Activated CD4-positive, alpha-beta T cell treated with anti-CD3 and anti-CD28 coated beads, Interleukin-2, amount 50 U/mL, for 4 hours (primary cell): ENCODE results near the gene CT45A3.
"Not testable (repeated sequence)": the region's sequence is repeated elsewhere in the genome, so short reads cannot be mapped to it uniquely, and the experiment has no call there.

Experiments used
- DNase-seq, 2 experiments: peaks; one replicate each; pipeline ENCODE4 v3.0.0-alpha.2; 2020

Gene CT45A3

GRCh38 chrX:135768091-135768490 lies at the start of gene CT45A3:
Gene CT45A3 (minus strand): TSS chrX:135768191. CDS start chrX:135764444, 3,747 bp downstream.
- not testable (repeated sequence) for DNase-seq

DNA sequence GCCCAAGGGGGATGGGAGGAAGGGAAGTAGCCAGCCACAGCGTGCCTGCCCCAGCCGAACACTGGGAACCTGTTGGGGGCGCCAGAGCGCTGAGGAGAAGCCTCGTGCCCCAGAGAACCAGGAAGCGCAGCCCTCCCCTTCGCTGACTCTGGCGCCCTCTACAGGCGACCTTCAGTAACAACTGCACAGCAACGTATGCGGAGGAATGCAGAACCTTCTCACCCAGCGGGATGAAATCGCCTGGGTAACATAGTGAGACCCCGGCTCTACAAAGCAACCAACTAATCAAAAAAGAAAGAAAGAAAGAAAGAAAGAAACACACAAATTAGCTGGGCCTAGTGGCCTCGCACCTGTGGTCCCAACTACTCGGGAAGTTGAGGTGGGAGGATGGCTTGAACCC lies 34.7 kb upstream of the CT45A3 start, which contains the start of gene CT45A6:
Gene CT45A6, minus strand, starts transcription at position 101 of the 400 bp plus-strand sequence. CDS start 3,794 bp downstream, outside the sequence.
- not testable (repeated sequence) for DNase-seq

GRCh38 chrX:135785403-135785802 lies 17.4 kb upstream of the CT45A3 start, which contains the start of gene CT45A5:
Gene CT45A5 (minus strand): TSS chrX:135785503. CDS start chrX:135781729, 3,774 bp downstream.
- DNase-seq: not testable (repeated sequence)

GRCh38 chrX:135744739-135745138 lies 23.3 kb downstream of the CT45A3 start:
- not testable (repeated sequence) for DNase-seq

DNA sequence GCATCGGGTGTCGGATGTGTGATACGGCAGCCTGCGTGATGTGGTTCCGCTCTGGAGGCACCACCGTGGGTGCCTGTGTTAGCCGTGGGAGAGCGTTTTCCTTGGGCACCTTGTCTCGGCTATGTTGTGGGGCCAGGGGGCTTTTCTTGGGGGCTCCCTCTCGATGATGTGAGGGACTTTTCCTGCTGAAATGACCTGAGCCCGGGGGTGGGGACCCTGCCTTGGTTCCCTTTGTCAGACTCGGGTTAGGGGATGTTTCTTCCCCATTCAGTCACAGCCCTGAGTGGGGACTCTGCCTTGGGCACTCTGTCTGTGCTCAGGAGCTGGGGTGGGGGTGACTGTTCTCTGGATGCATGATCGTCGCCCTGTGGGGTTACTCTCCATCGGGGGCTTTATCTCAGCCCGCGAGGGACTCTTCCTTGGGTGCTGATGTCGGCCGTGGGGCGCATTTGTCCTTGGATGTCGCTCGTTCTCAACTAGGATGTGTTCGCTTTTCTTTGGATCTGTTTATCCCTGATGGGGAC lies 26.7 kb downstream of the CT45A3 start:
- no peak for DNase-seq

- peak; percentile 14 to 20 for DNase-seq
Observed at GRCh38 chrX:135740681-135741149, 27.3 kb downstream of the CT45A3 start.

GRCh38 chrX:135737366-135738071 lies 30.5 kb downstream of the CT45A3 start:
- no peak for DNase-seq

DNA sequence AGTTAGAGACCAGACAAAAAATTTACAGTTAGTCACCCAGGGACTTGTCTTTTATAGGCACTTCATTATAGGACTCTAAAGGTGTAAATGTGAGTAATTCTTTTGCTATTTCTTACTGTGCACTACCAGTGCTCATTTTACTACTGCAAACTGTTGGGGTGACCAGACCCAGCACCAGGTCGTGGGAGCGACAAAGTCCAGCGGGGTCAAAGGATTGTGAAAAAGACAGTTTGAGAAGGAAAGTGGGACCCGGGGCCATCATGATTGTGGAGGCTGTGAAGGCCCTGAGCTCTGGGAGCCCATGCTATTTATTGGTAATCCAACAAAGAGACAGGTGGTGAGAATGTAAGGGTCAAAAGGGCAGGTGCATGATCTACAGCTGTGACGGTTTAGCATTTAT lies 33.3 kb downstream of the CT45A3 start:
- DNase-seq: not testable (repeated sequence)

DNA sequence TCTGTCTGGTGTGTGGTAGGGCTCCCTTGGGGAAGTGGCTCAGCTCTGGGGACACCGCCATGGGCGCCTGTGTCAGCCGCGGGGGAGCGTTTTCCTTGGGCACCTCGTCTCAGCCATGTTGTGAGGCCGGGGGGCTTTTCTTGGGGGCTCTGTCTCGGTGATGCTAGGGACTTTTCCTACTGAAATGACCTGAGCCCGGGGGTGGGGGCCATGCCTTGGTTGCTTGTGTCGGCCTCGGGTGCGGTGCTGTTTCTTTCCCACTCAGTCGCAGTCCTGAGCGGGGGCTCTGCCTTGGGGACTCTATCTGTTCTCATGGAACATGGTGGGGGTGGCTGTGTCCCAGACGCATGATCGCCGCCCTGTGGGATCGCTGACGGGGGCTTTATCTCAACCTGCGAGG lies 54.2 kb downstream of the CT45A3 start:
- no peak for DNase-seq

DNA sequence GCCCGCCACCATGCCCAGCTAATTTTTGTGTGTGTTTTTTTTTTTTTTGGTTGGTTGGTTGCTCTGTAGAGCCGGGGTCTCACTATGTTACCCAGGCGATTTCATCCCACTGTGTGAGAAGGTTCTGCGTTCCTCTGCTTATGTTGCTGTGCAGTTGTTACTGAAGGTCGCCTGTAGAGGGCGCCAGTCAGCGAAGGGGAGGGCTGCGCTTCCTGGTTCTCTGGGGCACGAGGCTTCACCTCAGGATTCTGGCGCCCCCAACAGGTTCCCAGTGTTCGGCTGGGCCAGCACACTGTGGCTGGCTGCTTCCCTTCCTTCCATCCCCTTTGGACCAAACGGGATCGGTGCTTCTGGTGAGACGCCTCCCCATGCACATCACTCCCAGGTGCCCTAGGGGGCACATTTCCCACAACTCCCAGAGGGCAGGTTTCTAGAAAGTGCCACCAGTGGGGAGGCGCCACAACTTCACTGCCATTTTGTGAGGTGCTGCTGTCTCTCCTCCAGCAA lies 54.8 kb downstream of the CT45A3 start, which contains the start of gene CT45A1:
Gene CT45A1, plus strand, starts transcription at position 457 of the 507 bp plus-strand sequence. CDS start 5,302 bp downstream, outside the sequence.
- DNase-seq: not testable (repeated sequence)
